ENCODE measurements around the gene SESN1.

DNA sequence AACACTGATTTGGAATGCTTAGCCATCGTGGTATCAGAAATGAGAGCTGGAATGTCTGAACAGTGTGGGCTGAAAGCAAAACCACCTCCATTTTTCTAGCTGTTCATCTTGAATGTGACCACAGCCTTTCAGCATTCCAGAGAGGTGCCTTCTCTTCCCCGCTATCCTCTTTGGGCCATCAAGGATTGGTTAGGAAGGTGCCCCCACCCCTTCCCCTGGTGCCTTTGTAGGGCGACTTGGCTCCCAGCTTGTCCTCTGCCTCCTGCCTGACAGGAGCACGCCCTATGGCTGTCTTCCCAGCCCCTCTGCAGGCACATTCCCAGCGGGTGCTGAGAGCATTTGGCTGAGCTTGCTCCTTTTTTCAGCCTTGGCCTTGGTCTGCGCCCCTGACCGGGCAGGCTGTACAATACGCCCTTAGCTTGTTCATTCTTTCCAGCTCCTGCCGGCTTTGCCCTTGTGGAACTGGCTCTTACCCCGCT is 148.9 kb downstream of the SESN1 start:
- TF ChIP-seq ZNF121 (CRISPR knock-in tag; conservative IDR thresholded peaks at IDR 0.05) (no peak), KDM1A (IDR thresholded peaks at IDR 0.05) (no peak), POLR2A (conservative IDR thresholded peaks at IDR 0.05) (no peak), CTCF (IDR thresholded peaks at IDR 0.05 in 2 of 3, conservative IDR thresholded peaks at IDR 0.05 in 1 of 3; ENCODE audit: insufficient read depth in 2 of 3, low read depth in 1 of 3, low read length in 3 of 3) (no peak), EP300 (IDR thresholded peaks at IDR 0.05; ENCODE audit: low read length) (no peak), FOXK1 (CRISPR knock-in tag; IDR thresholded peaks at IDR 0.05; ENCODE audit: borderline replicate concordance) (no peak), KAT8 (IDR thresholded peaks at IDR 0.05; ENCODE audit: low read depth) (no peak), JUND (IDR thresholded peaks at IDR 0.05; ENCODE audit: borderline replicate concordance, low read depth, low read length) (no peak), JUND (tag; IDR thresholded peaks at IDR 0.05; ENCODE audit: borderline replicate concordance, low read depth, low read length) (no peak)
- TF ChIP-seq, protein P1, sequence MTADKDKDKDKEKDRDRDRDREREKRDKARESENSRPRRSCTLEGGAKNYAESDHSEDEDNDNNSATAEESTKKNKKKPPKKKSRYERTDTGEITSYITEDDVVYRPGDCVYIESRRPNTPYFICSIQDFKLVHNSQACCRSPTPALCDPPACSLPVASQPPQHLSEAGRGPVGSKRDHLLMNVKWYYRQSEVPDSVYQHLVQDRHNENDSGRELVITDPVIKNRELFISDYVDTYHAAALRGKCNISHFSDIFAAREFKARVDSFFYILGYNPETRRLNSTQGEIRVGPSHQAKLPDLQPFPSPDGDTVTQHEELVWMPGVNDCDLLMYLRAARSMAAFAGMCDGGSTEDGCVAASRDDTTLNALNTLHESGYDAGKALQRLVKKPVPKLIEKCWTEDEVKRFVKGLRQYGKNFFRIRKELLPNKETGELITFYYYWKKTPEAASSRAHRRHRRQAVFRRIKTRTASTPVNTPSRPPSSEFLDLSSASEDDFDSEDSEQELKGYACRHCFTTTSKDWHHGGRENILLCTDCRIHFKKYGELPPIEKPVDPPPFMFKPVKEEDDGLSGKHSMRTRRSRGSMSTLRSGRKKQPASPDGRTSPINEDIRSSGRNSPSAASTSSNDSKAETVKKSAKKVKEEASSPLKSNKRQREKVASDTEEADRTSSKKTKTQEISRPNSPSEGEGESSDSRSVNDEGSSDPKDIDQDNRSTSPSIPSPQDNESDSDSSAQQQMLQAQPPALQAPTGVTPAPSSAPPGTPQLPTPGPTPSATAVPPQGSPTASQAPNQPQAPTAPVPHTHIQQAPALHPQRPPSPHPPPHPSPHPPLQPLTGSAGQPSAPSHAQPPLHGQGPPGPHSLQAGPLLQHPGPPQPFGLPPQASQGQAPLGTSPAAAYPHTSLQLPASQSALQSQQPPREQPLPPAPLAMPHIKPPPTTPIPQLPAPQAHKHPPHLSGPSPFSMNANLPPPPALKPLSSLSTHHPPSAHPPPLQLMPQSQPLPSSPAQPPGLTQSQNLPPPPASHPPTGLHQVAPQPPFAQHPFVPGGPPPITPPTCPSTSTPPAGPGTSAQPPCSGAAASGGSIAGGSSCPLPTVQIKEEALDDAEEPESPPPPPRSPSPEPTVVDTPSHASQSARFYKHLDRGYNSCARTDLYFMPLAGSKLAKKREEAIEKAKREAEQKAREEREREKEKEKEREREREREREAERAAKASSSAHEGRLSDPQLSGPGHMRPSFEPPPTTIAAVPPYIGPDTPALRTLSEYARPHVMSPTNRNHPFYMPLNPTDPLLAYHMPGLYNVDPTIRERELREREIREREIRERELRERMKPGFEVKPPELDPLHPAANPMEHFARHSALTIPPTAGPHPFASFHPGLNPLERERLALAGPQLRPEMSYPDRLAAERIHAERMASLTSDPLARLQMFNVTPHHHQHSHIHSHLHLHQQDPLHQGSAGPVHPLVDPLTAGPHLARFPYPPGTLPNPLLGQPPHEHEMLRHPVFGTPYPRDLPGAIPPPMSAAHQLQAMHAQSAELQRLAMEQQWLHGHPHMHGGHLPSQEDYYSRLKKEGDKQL (CRISPR knock-in tag; IDR thresholded peaks at IDR 0.05; ENCODE audit: borderline replicate concordance), result no peak
